Activated CD8-positive, alpha-beta T cell treated with anti-CD3 and anti-CD28 coated beads, Interleukin-2, amount 10 ng/mL, durations not matched to agents 7 days and 5 days (primary cell): ENCODE measurements around the gene KLHL1. TPM values are rescaled to one million over a fixed set of nuclear protein-coding genes. Genes with fewer than 3 reads are reported as not detected.
"Not testable (repeated sequence)": the region's sequence is repeated elsewhere in the genome, so short reads cannot be mapped to it uniquely, and the experiment has no call there.

ENCODE experiments used
- ATAC-seq: fragments of 150-1000 bp; cut with Tn5 transposase; one replicate; pipeline ENCODE4 v1.10.0; 2021; ENCODE audit warnings: moderate library complexity
- CTCF ChIA-PET: fragments of 350-600 bp; sonication (Branson Sonifier 250); formaldehyde crosslinking; loops from one replicate; lab custom pipeline; 2021; ENCODE audit warnings: antibody characterized with exemption; lab: Charles Lee
- POLR2A ChIA-PET: fragments of 350-600 bp; sonication (Branson Sonifier 250); formaldehyde crosslinking; loops from one replicate; lab custom pipeline; 2021; ENCODE audit warnings: antibody characterized with exemption; lab: Charles Lee
- DNase-seq: peaks from one replicate; pipeline ENCODE4 v3.0.0-alpha.2; 2020
- H3K27ac Mint-ChIP-seq: one replicate; pipeline ENCODE4 v1.8.0; 2021; ENCODE audit warnings: mild to moderate bottlenecking, mixed read lengths
- H3K27me3 Mint-ChIP-seq: one replicate; pipeline ENCODE4 v1.8.0; 2021; ENCODE audit warnings: low read depth, mixed read lengths
- H3K36me3 Mint-ChIP-seq: one replicate; pipeline ENCODE4 v1.8.0; 2021; ENCODE audit warnings: low read depth, mixed read lengths
- H3K4me1 Mint-ChIP-seq: one replicate; pipeline ENCODE4 v1.8.0; 2021; ENCODE audit warnings: low read depth, mixed read lengths
- H3K4me3 Mint-ChIP-seq: one replicate; pipeline ENCODE4 v1.8.0; 2021; ENCODE audit warnings: mild to moderate bottlenecking, mixed read lengths
- H3K9me3 Mint-ChIP-seq: one replicate; pipeline ENCODE4 v1.8.0; 2022; ENCODE audit warnings: mixed read lengths; ENCODE audit not compliant: insufficient read depth
- total RNA-seq, 2 experiments: library from RNA; stranded (reverse); gene quantifications; one replicate each; pipeline ENCODE4 v1.2.3, GENCODE V29; 2021

The KLHL1 gene
- not detected for total RNA-seq

- no peaks in the 10 kb centered on the region for H3K4me1 Mint-ChIP-seq
- POLR2A ChIA-PET, result no interaction called here
Observed at GRCh38 chr13:70108356-70109105, at the start of gene KLHL1. KLHL1 (minus strand) TSS chr13:70108452; CDS start chr13:70107699, 753 bp downstream.

GRCh38 chr13:70142658-70143057 is 34.4 kb upstream of the KLHL1 start:
- H3K9me3 Mint-ChIP-seq, result peaks cover 15% of the 10 kb centered on the region
- H3K36me3 Mint-ChIP-seq, H3K4me3 Mint-ChIP-seq, ATAC-seq, H3K4me1 Mint-ChIP-seq, CTCF ChIA-PET, H3K27me3 Mint-ChIP-seq, DNase-seq, POLR2A ChIA-PET, H3K27ac Mint-ChIP-seq: not testable (repeated sequence)

More at GRCh38 chr13:70108356-70109105, at the start of gene KLHL1:
- no peaks in the 10 kb centered on the region for H3K36me3 Mint-ChIP-seq
- no peaks in the 10 kb centered on the region for H3K9me3 Mint-ChIP-seq
- CTCF ChIA-PET, result no interaction called here
- no peak within 1 kb of the TSS for H3K4me3 Mint-ChIP-seq
- DNase-seq (no peak), ATAC-seq (no peak)
- no peaks in the 10 kb centered on the region for H3K27me3 Mint-ChIP-seq
- no peak within 1 kb of the TSS for H3K27ac Mint-ChIP-seq

- ATAC-seq (no peak), DNase-seq (no peak)
- H3K36me3 Mint-ChIP-seq, result no peaks in the 10 kb centered on the region
- CTCF ChIA-PET, result no interaction called here
- no peak overlapping the region for H3K27ac Mint-ChIP-seq
- no peak overlapping the region for H3K4me3 Mint-ChIP-seq
- no peaks in the 10 kb centered on the region for H3K27me3 Mint-ChIP-seq
- peaks cover 5% of the 10 kb centered on the region for H3K9me3 Mint-ChIP-seq
- no peaks in the 10 kb centered on the region for H3K4me1 Mint-ChIP-seq
- POLR2A ChIA-PET, result no interaction called here
Observed at GRCh38 chr13:70128098-70128497, 19.8 kb upstream of the KLHL1 start.

GRCh38 chr13:70125693-70126092 is 17.4 kb upstream of the KLHL1 start:
- Mint-ChIP-seq H3K36me3 (no peaks in the 10 kb centered on the region), H3K27ac (no peak overlapping the region), H3K27me3 (no peaks in the 10 kb centered on the region), H3K4me1 (no peaks in the 10 kb centered on the region), H3K4me3 (no peak overlapping the region), H3K9me3 (peaks cover 11% of the 10 kb centered on the region)
- ATAC-seq, result no peak
- ChIA-PET POLR2A (no interaction called here), CTCF (no interaction called here)
- no peak for DNase-seq

- POLR2A ChIA-PET, result no interaction called here
- no peak for ATAC-seq
- Mint-ChIP-seq H3K27ac (no peak overlapping the region), H3K4me3 (no peak overlapping the region), H3K9me3 (peaks cover 11% of the 10 kb centered on the region), H3K4me1 (no peaks in the 10 kb centered on the region), H3K27me3 (no peaks in the 10 kb centered on the region), H3K36me3 (no peaks in the 10 kb centered on the region)
- no peak for DNase-seq
- CTCF ChIA-PET, result no interaction called here
Observed at GRCh38 chr13:70117338-70117905, 9.2 kb upstream of the KLHL1 start.

GRCh38 chr13:70107498-70108281 is 562 bp downstream of the KLHL1 start, which contains the start of gene ATXN8OS:
ATXN8OS (plus strand) TSS chr13:70107826.
- Mint-ChIP-seq H3K9me3 (no peaks in the 10 kb centered on the region), H3K4me3 (no peak within 1 kb of the TSS), H3K27me3 (no peaks in the 10 kb centered on the region), H3K4me1 (no peaks in the 10 kb centered on the region), H3K36me3 (no peaks in the 10 kb centered on the region), H3K27ac (no peak within 1 kb of the TSS)
- CTCF ChIA-PET, result no interaction called here
- no peak for DNase-seq
- no peak for ATAC-seq
- POLR2A ChIA-PET, result no interaction called here

- no peak overlapping the region for H3K27ac Mint-ChIP-seq
- CTCF ChIA-PET, result no interaction called here
- H3K4me1 Mint-ChIP-seq, result no peaks in the 10 kb centered on the region
- H3K9me3 Mint-ChIP-seq, result no peaks in the 10 kb centered on the region
- no peaks in the 10 kb centered on the region for H3K36me3 Mint-ChIP-seq
- no peaks in the 10 kb centered on the region for H3K27me3 Mint-ChIP-seq
- ATAC-seq (no peak), DNase-seq (no peak)
- POLR2A ChIA-PET, result no interaction called here
- H3K4me3 Mint-ChIP-seq, result no peak overlapping the region
Observed at GRCh38 chr13:70107125-70107497, 1.1 kb downstream of the KLHL1 start.

GRCh38 chr13:70104481-70104880 is 3.8 kb downstream of the KLHL1 start:
- Mint-ChIP-seq H3K4me1 (no peaks in the 10 kb centered on the region), H3K27ac (no peak overlapping the region), H3K9me3 (no peaks in the 10 kb centered on the region), H3K27me3 (no peaks in the 10 kb centered on the region), H3K36me3 (no peaks in the 10 kb centered on the region), H3K4me3 (no peak overlapping the region)
- no peak for DNase-seq
- no peak for ATAC-seq
- CTCF ChIA-PET, result no interaction called here
- POLR2A ChIA-PET, result no interaction called here

- no peak overlapping the region for H3K27ac Mint-ChIP-seq
- H3K27me3 Mint-ChIP-seq, result no peaks in the 10 kb centered on the region
- DNase-seq, result no peak
- H3K4me1 Mint-ChIP-seq, result no peaks in the 10 kb centered on the region
- no peaks in the 10 kb centered on the region for H3K36me3 Mint-ChIP-seq
- ChIA-PET CTCF (no interaction called here), POLR2A (no interaction called here)
- H3K4me3 Mint-ChIP-seq, result no peak overlapping the region
- ATAC-seq, result no peak
- no peaks in the 10 kb centered on the region for H3K9me3 Mint-ChIP-seq
Observed at GRCh38 chr13:70098669-70099068, 9.6 kb downstream of the KLHL1 start.

- no peak for DNase-seq
- no peaks in the 10 kb centered on the region for H3K27me3 Mint-ChIP-seq
- CTCF ChIA-PET, result no interaction called here
- no peaks in the 10 kb centered on the region for H3K4me1 Mint-ChIP-seq
- POLR2A ChIA-PET, result no interaction called here
- H3K4me3 Mint-ChIP-seq, result no peak overlapping the region
- no peaks in the 10 kb centered on the region for H3K36me3 Mint-ChIP-seq
- ATAC-seq, result no peak
- peaks cover 11% of the 10 kb centered on the region for H3K9me3 Mint-ChIP-seq
- H3K27ac Mint-ChIP-seq, result no peak overlapping the region
Observed at GRCh38 chr13:70090036-70090723, 18.1 kb downstream of the KLHL1 start.

GRCh38 chr13:70088926-70089325 is 19.3 kb downstream of the KLHL1 start:
- DNase-seq, result no peak
- Mint-ChIP-seq H3K4me3 (no peak overlapping the region), H3K4me1 (no peaks in the 10 kb centered on the region), H3K27ac (no peak overlapping the region), H3K27me3 (no peaks in the 10 kb centered on the region), H3K9me3 (peaks cover 14% of the 10 kb centered on the region), H3K36me3 (no peaks in the 10 kb centered on the region)
- ATAC-seq, result no peak
- ChIA-PET POLR2A (no interaction called here), CTCF (no interaction called here)

GRCh38 chr13:70087247-70087646 is 21.0 kb downstream of the KLHL1 start:
- DNase-seq, result no peak
- POLR2A ChIA-PET, result no interaction called here
- Mint-ChIP-seq H3K27me3 (no peaks in the 10 kb centered on the region), H3K9me3 (peaks cover 14% of the 10 kb centered on the region), H3K4me3 (no peak overlapping the region), H3K27ac (no peak overlapping the region), H3K36me3 (no peaks in the 10 kb centered on the region), H3K4me1 (no peaks in the 10 kb centered on the region)
- ATAC-seq, result no peak
- CTCF ChIA-PET, result no interaction called here
